CD4-positive, alpha-beta memory T cell (primary cell): Measurements from ENCODE around the gene ASB15. TPM values are rescaled to one million over a fixed set of nuclear protein-coding genes. Genes with fewer than 3 reads are reported as not detected.
"Not testable (repeated sequence)": the region's sequence is repeated elsewhere in the genome, so short reads cannot be mapped to it uniquely, and the experiment has no call there.

ENCODE experiments used
- CTCF ChIA-PET: fragments of 350-600 bp; sonication (Branson Sonifier 250); formaldehyde crosslinking; loops from one replicate; lab custom pipeline; 2021; ENCODE audit warnings: inconsistent platforms; ENCODE audit not compliant: partially characterized antibody; lab: Charles Lee
- POLR2A ChIA-PET: fragments of 350-600 bp; sonication (Branson Sonifier 250); formaldehyde crosslinking; loops from one replicate; lab custom pipeline; 2021; ENCODE audit not compliant: partially characterized antibody; lab: Charles Lee
- DNase-seq, 5 donors: peaks; one replicate each; pipeline versions ENCODE4 v3.0.0 to v3.0.0-alpha.2; 2020 to 2022; ENCODE audit warnings: mixed read lengths in 1 of 5
- H3K27ac ChIP-seq: one replicate; pipeline ENCODE4 v1.7.0; 2013; ENCODE audit warnings: low read depth, low read length
- H3K27me3 ChIP-seq: 2 replicates; pipeline ENCODE4 v1.7.0; 2013; ENCODE audit warnings: mild to moderate bottlenecking, low read length, moderate library complexity; ENCODE audit not compliant: insufficient read depth
- H3K36me3 ChIP-seq: 2 replicates; pipeline ENCODE4 v1.7.0; 2013; ENCODE audit warnings: mild to moderate bottlenecking, low read length, moderate library complexity; ENCODE audit not compliant: insufficient read depth
- H3K4me1 ChIP-seq: 2 replicates; pipeline ENCODE4 v1.7.0; 2013; ENCODE audit warnings: mild to moderate bottlenecking, low read length, moderate library complexity; ENCODE audit not compliant: insufficient read depth
- H3K4me3 ChIP-seq, 2 donors: one replicate each; pipeline ENCODE4 v1.7.0; 2013; ENCODE audit warnings: low read length in 2 of 2, mild to moderate bottlenecking in 1 of 2
- H3K9me3 ChIP-seq, 2 donors: one replicate each; pipeline ENCODE4 v1.7.0; 2013; ENCODE audit warnings: low read length in 2 of 2, control low read depth in 1 of 2; ENCODE audit not compliant: control insufficient read depth in 1 of 2
- H3K27ac Mint-ChIP-seq, 7 donors: one replicate each; pipeline ENCODE4 v1.8.0; 2020 to 2021; ENCODE audit warnings: mixed read lengths in 7 of 7, mild to moderate bottlenecking in 6 of 7, inconsistent platforms in 3 of 7, moderate library complexity in 3 of 7
- H3K27me3 Mint-ChIP-seq, 2 donors: one replicate each; pipeline ENCODE4 v1.8.0; 2020 to 2021; ENCODE audit warnings: mixed read lengths in 2 of 2
- H3K36me3 Mint-ChIP-seq, 2 donors: one replicate each; pipeline ENCODE4 v1.8.0; 2020 to 2021; ENCODE audit warnings: mixed read lengths in 2 of 2, inconsistent platforms in 1 of 2, mild to moderate bottlenecking in 1 of 2
- H3K4me1 Mint-ChIP-seq, 4 donors: one replicate each; pipeline ENCODE4 v1.8.0; 2020 to 2021; ENCODE audit warnings: mixed read lengths in 4 of 4, mild to moderate bottlenecking in 1 of 4
- H3K4me3 Mint-ChIP-seq, 8 donors: one replicate each; pipeline ENCODE4 v1.8.0; 2020 to 2021; ENCODE audit warnings: mixed read lengths in 8 of 8, mild to moderate bottlenecking in 7 of 8, moderate library complexity in 6 of 8, inconsistent platforms in 3 of 8
- H3K9me3 Mint-ChIP-seq, 8 donors: one replicate each; pipeline ENCODE4 v1.8.0; 2020 to 2021; ENCODE audit warnings: mixed read lengths in 8 of 8, mild to moderate bottlenecking in 5 of 8, inconsistent platforms in 3 of 8, moderate library complexity in 1 of 8
- intact Hi-C: fragments of 100-400 bp; cut with micrococcal nuclease; formaldehyde crosslinking; loops from one replicate; pipeline ENCODE4 v1.15.1; 2023
- polyA plus RNA-seq, 2 donors: library from polyadenylated mRNA; unstranded; fragments of 300-500 nt; fragmentation: Illumina TruSeq; gene quantifications; one replicate each; pipeline ENCODE4 v1.2.3, GENCODE V29; 2021
- total RNA-seq, 2 experiments: library from RNA; stranded (reverse); gene quantifications; one replicate each; pipeline ENCODE4 v1.2.3, GENCODE V29; 2021

The ASB15 gene
- total and polyA plus RNA-seq, 4 experiments from 2014 or later = 0.10 to 0.21 TPM; not detected in 2

DNA sequence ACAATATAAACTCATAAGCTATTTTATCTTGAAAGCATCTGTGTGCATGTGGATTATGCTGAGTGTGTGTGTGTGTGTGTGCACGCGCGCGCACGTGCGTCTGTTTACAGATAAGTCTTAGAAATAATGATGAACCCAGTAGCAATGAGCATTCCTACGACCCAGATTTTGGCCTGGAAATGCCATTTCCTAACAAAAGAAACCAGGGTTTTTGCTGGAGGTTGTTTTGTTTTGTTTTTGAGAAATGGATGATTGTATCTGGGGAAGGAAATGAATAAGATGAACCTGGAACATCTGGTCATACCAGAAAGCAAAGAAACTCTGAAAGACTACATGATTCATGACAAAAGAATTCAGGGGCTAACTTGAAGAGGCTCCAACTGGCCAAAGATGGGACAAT is 31.9 kb downstream of the ASB15 start:
- no peaks in the 10 kb centered on the region for H3K36me3 ChIP-seq
- intact Hi-C loops = no loop called here
- no peaks in the 10 kb centered on the region for H3K36me3 Mint-ChIP-seq
- no peaks in the 10 kb centered on the region for H3K27me3 ChIP-seq
- H3K9me3 ChIP-seq = no peaks in the 10 kb centered on the region
- H3K4me1 Mint-ChIP-seq = no peaks in the 10 kb centered on the region
- H3K4me1 ChIP-seq = no peaks in the 10 kb centered on the region
- DNase-seq = no peak
- CTCF ChIA-PET = interaction anchor here (1.4 kb wide), 1 partner anchor 232 kb away, joined by 3 read pairs; no protein-coding TSS in a partner anchor
- H3K4me3 ChIP-seq = no peak overlapping the region
- peaks cover 8 to 14% of the 10 kb centered on the region in 2 donors for H3K27me3 Mint-ChIP-seq
- POLR2A ChIA-PET = no interaction called here
- no peak overlapping the region for H3K27ac Mint-ChIP-seq
- H3K27ac ChIP-seq = no peak overlapping the region
- H3K9me3 Mint-ChIP-seq = peaks cover 0 to under 1% (median 0%) of the 10 kb centered on the region in 8 donors
- H3K4me3 Mint-ChIP-seq = no peak overlapping the region

DNA sequence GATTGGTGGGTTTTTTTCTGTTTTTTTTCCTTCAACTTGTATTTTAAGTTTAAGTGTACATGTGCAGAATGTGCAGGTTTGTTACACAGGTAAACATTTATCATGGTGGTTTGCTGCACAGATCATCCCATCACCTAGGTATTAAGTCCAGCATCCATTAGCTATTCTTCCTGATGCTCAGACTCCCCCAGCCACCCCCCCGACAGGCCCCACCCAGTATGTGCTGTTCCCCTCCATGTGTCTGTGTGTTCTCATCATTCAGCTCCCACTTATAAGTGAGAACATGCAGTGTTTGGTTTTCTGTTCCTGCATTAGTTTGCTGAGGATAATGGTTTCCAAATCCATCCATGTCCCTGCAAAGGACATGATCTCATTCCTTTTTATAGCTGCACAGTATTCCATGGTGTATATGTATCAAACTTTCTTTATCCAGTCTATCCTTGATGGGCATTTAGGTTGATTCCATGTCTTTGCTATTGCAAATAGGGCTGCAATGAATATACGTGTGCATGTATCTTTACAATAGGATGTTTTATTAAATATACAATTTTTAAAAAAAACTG is 32.5 kb downstream of the ASB15 start:
- H3K4me3 ChIP-seq, H3K36me3 ChIP-seq, H3K4me3 Mint-ChIP-seq, POLR2A ChIA-PET, H3K9me3 Mint-ChIP-seq, H3K27me3 ChIP-seq, intact Hi-C loops, DNase-seq, H3K36me3 Mint-ChIP-seq, H3K27ac ChIP-seq, H3K9me3 ChIP-seq, H3K4me1 Mint-ChIP-seq, H3K27ac Mint-ChIP-seq, H3K4me1 ChIP-seq: not testable (repeated sequence)
- peaks cover 8 to 15% of the 10 kb centered on the region in 2 donors for H3K27me3 Mint-ChIP-seq
- CTCF ChIA-PET = interaction anchor here (1.4 kb wide), 1 partner anchor 231 kb away, joined by 3 read pairs; no protein-coding TSS in a partner anchor

DNA sequence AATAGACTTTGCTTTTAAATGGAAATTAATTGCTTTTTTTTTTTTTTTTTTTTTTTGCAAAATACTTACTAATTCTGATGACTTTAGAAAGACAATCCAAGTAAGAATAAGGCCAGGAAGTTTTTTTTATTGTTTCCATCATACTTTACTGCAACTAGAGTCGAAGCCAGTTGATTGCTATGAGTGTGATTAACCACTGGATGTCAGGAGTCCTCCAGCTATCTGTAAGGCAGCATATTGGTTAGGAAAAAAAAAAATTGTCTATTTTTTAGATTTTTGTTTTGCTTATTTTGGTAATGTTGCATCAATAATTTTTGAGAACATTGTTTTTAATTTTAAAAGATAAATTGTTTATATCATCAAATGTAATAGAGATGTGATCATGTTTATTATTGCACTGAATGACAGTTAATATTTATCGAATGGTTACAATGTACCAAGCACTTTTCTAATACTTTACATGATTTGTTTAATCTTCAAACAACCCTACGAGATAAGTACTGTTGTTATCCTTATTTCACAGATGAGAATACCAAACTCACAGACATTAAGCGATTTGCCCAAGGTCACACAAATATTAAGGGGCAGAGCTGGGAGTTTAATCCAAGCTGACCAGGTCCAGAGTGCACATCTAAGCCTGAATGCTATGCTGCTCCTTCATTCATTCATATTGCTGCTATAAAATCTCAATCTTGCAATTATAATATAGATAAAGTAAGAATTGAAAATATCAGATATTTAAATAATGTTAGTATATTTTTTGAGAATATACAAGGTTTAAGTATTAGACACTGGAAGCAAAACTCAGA is 34.1 kb downstream of the ASB15 start:
- ChIA-PET CTCF (interaction anchor here (0.7 to 2.3 kb wide), 7 partner anchors 8 to 229 kb away, joined by 3 to 12 read pairs (median 3); no protein-coding TSS in a partner anchor), POLR2A (no interaction called here)
- Histone ChIP-seq H3K27ac (no peak overlapping the region), H3K4me1 (no peaks in the 10 kb centered on the region), H3K9me3 (no peaks in the 10 kb centered on the region), H3K27me3 (no peaks in the 10 kb centered on the region), H3K4me3 (no peak overlapping the region), H3K36me3 (no peaks in the 10 kb centered on the region)
- no peak overlapping the region for H3K27ac Mint-ChIP-seq
- peaks cover 0 to 1% (median 0%) of the 10 kb centered on the region in 8 donors for H3K9me3 Mint-ChIP-seq
- H3K4me3 Mint-ChIP-seq = no peak overlapping the region
- no peak for DNase-seq
- H3K36me3 Mint-ChIP-seq = no peaks in the 10 kb centered on the region
- H3K4me1 Mint-ChIP-seq = no peaks in the 10 kb centered on the region
- intact Hi-C loops = loop anchor here (1.0 kb wide), 1 partner anchor 230 kb away; no protein-coding TSS in a partner anchor
- peaks cover 7 to 15% of the 10 kb centered on the region in 2 donors for H3K27me3 Mint-ChIP-seq

DNA sequence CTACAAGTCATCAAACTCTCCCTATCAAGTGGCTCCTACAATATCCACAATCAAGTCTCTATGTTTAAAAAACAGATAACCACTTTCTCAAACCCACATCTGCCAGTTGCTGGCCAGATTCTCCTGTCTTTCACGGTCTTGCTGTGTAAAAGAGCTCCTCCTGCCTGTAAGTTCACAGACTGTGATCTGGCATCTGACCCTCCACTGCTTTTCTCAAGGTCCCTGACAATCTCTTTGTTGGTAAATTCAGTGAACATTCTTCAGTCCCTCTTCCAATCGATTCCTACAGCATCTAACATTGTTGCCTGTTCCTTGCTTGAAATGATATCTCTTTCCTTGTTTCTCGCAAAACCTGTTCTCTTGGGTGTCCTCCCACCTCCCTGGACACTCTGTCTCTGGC is 35.6 kb downstream of the ASB15 start:
- Mint-ChIP-seq H3K27me3 (peaks cover 9 to 15% of the 10 kb centered on the region in 2 donors), H3K4me1 (no peaks in the 10 kb centered on the region), H3K27ac (no peak overlapping the region), H3K9me3 (peaks cover 0 to 1% (median 0%) of the 10 kb centered on the region in 8 donors), H3K4me3 (no peak overlapping the region), H3K36me3 (no peaks in the 10 kb centered on the region)
- Histone ChIP-seq H3K9me3 (no peaks in the 10 kb centered on the region), H3K27ac (no peak overlapping the region), H3K27me3 (peaks cover 4% of the 10 kb centered on the region), H3K36me3 (no peaks in the 10 kb centered on the region), H3K4me1 (no peaks in the 10 kb centered on the region), H3K4me3 (no peak overlapping the region)
- DNase-seq = no peak
- intact Hi-C loops = no loop called here
- ChIA-PET CTCF (interaction anchor here (2.1 to 2.3 kb wide), 2 partner anchors 13 to 228 kb away, joined by 6 to 12 read pairs; no protein-coding TSS in a partner anchor), POLR2A (no interaction called here)

DNA sequence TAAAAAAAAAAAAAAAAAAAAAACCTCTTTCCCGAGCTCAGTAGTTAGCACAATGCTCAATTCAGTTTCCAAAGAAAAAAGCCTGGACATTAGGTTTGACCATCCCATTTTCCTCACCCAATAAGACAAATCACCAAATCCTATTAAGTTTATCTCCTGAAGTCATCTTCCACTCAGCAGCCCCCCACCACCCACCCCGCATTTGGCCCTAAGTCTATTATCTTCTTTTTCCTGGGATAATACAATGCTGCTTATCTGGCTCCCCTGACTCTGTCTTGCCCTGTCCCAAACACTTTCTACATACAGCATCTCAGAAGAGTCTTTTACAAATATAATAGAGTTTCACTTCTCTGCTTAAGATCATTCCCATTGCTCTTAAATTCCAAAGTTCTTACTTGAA is 36.3 kb downstream of the ASB15 start:
- DNase-seq = no peak
- Histone ChIP-seq H3K36me3 (no peaks in the 10 kb centered on the region), H3K4me1 (no peaks in the 10 kb centered on the region), H3K9me3 (no peaks in the 10 kb centered on the region), H3K27me3 (peaks cover 5% of the 10 kb centered on the region), H3K4me3 (no peak overlapping the region), H3K27ac (no peak overlapping the region)
- no peaks in the 10 kb centered on the region for H3K4me1 Mint-ChIP-seq
- H3K27me3 Mint-ChIP-seq = peaks cover 9 to 20% of the 10 kb centered on the region in 2 donors
- intact Hi-C loops = no loop called here
- ChIA-PET POLR2A (no interaction called here), CTCF (interaction anchor here (2.3 kb wide), 1 partner anchor 13 kb away, joined by 12 read pairs; no protein-coding TSS in a partner anchor)
- no peak overlapping the region for H3K27ac Mint-ChIP-seq
- peaks cover 0 to 1% (median 0%) of the 10 kb centered on the region in 8 donors for H3K9me3 Mint-ChIP-seq
- no peak overlapping the region for H3K4me3 Mint-ChIP-seq
- no peaks in the 10 kb centered on the region for H3K36me3 Mint-ChIP-seq

DNA sequence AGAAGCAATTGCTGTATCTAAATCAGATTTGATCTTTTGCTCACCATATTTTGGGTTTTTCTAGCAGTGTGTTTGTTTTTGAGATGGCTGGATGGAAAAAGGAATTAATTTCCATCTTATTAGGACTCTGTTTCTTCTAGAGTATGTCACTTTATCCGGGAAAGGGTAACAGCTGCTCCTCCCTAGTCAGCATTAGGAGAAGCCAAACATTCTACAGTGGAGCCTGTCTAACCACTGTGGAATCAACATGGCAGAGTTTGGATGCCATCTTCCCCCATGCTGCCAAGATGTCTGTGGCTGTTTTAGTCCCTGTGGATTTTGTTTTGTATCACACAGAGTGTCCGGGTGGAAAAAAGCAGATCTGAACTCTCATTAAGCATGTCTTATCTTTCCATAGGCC is 38.0 kb downstream of the ASB15 start:
- no peak overlapping the region for H3K27ac Mint-ChIP-seq
- intact Hi-C loops = no loop called here

DNA sequence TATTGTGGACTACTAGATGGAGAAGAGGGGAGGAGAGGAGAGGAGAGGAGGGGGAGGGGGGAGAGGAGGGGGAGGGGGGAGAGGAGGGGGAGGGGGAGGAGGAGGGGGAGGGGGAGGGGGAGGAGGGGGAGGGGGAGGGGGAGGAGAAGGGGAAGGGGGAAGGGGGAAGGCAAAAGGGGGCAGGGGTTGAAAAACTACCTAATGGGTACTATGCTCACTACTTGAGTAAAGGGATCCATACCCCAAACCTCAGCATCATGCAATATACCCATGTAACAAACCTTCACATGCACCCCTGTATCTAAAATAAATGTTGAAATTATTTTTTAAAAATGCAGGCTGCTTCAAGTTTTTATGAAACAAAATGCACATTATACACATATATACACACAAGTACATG is 39.0 kb downstream of the ASB15 start:
- no peak overlapping the region for H3K27ac ChIP-seq
- no peaks in the 10 kb centered on the region for H3K4me1 ChIP-seq
- no peaks in the 10 kb centered on the region for H3K9me3 ChIP-seq
- no peak overlapping the region for H3K27ac Mint-ChIP-seq
- no peak for DNase-seq
- no peaks in the 10 kb centered on the region for H3K4me1 Mint-ChIP-seq
- no peaks in the 10 kb centered on the region for H3K36me3 Mint-ChIP-seq
- no peaks in the 10 kb centered on the region for H3K36me3 ChIP-seq
- peaks cover 5% of the 10 kb centered on the region for H3K27me3 ChIP-seq
- H3K9me3 Mint-ChIP-seq = peaks cover 0 to 1% (median 0%) of the 10 kb centered on the region in 8 donors
- H3K4me3 ChIP-seq = no peak overlapping the region
- H3K4me3 Mint-ChIP-seq = no peak overlapping the region
- H3K27me3 Mint-ChIP-seq = peaks cover 12 to 21% of the 10 kb centered on the region in 2 donors
- ChIA-PET CTCF (no interaction called here), POLR2A (no interaction called here)
- intact Hi-C loops = no loop called here

More for the DNA sequence above, 38.0 kb downstream of the ASB15 start:
- Histone ChIP-seq H3K4me1 (no peaks in the 10 kb centered on the region), H3K36me3 (no peaks in the 10 kb centered on the region), H3K4me3 (no peak overlapping the region), H3K9me3 (no peaks in the 10 kb centered on the region), H3K27me3 (peaks cover 5% of the 10 kb centered on the region), H3K27ac (no peak overlapping the region)
- H3K4me1 Mint-ChIP-seq = no peaks in the 10 kb centered on the region
- DNase-seq = no peak
- ChIA-PET CTCF (interaction anchor here (1.4 kb wide), 1 partner anchor 15 kb away, joined by 4 read pairs; no protein-coding TSS in a partner anchor), POLR2A (no interaction called here)
- H3K27me3 Mint-ChIP-seq = peaks cover 12 to 21% of the 10 kb centered on the region in 2 donors
- H3K4me3 Mint-ChIP-seq = no peak overlapping the region
- H3K36me3 Mint-ChIP-seq = no peaks in the 10 kb centered on the region
- peaks cover 0 to 1% (median 0%) of the 10 kb centered on the region in 8 donors for H3K9me3 Mint-ChIP-seq
